CD14-positive monocyte (primary cell): ENCODE data around the gene NKG7. TPM values are rescaled to one million over a fixed set of nuclear protein-coding genes. Genes with fewer than 3 reads are reported as not detected.
A peak's percentile ranks its signal among the peaks of the same experiment; 100 is the strongest.

Source experiments
- DNase-seq, 3 donors: peaks; one replicate each; pipeline ENCODE4 v3.0.0-alpha.2; 2011 to 2022
- H2AFZ ChIP-seq: 2 replicates; pipeline ENCODE4 v1.6.0; 2012; ENCODE audit warnings: mild to moderate bottlenecking, low read depth, low read length, inconsistent platforms; ENCODE audit not compliant: insufficient read depth, poor library complexity, severe bottlenecking
- H3K27ac ChIP-seq, 2 donors: 1 replicate in 1 of 2; 2 replicates in 1 of 2; pipeline ENCODE4 v1.5.1; 2012 to 2013; ENCODE audit warnings: low read length in 2 of 2, control low read depth in 1 of 2, inconsistent platforms in 1 of 2, low read depth in 1 of 2, mild to moderate bottlenecking in 1 of 2
- H3K27me3 ChIP-seq, 2 donors: one replicate each; pipeline versions ENCODE4 v1.6.0 to v1.6.1; 2011 to 2013; ENCODE audit warnings: low read length in 2 of 2; ENCODE audit not compliant: control insufficient read depth in 2 of 2, insufficient read depth in 2 of 2
- H3K36me3 ChIP-seq, 2 donors: replicated peaks in 1 of 2; 1 replicate in 1 of 2; 2 replicates in 1 of 2; pipeline versions ENCODE4 v1.5.1 to v1.6.1; 2012 to 2013; ENCODE audit warnings: low read length in 2 of 2, control low read depth in 1 of 2, inconsistent platforms in 1 of 2, mild to moderate bottlenecking in 1 of 2; ENCODE audit not compliant: insufficient read depth in 2 of 2, control insufficient read depth in 1 of 2
- H3K4me1 ChIP-seq, 2 donors: 1 replicate in 1 of 2; 2 replicates in 1 of 2; pipeline versions ENCODE4 v1.5.1 to v1.6.1; 2012 to 2013; ENCODE audit warnings: low read length in 2 of 2, control low read depth in 1 of 2, inconsistent platforms in 1 of 2, mild to moderate bottlenecking in 1 of 2, moderate library complexity in 1 of 2; ENCODE audit not compliant: insufficient read depth in 2 of 2, control insufficient read depth in 1 of 2
- H3K4me2 ChIP-seq: replicated peaks from 2 replicates; pipeline ENCODE3; 2012; ENCODE audit warnings: low read length, moderate library complexity, mild to moderate bottlenecking; ENCODE audit not compliant: poor library complexity, severe bottlenecking; ENCODE audit errors: extremely low read depth
- H3K4me3 ChIP-seq, 3 experiments: fragments of 200-600 bp in 1 of 3; sonication (generic) in 1 of 3; replicated peaks in 1 of 3; 1 replicate in 2 of 3; 2 replicates in 1 of 3; pipeline ENCODE4 v1.5.1; 2011 to 2013; ENCODE audit warnings: low read length in 3 of 3, mild to moderate bottlenecking in 3 of 3, control low read depth in 2 of 3, low read depth in 2 of 3, inconsistent platforms in 1 of 3, moderate library complexity in 1 of 3
- H3K79me2 ChIP-seq: 2 replicates; pipeline ENCODE4 v1.6.0; 2012; ENCODE audit warnings: mild to moderate bottlenecking, control low read depth, inconsistent platforms, low read length, moderate library complexity; ENCODE audit not compliant: insufficient read depth
- H3K9ac ChIP-seq: 2 replicates; pipeline ENCODE4 v1.6.0; 2017; ENCODE audit warnings: low read length, mild to moderate bottlenecking; ENCODE audit not compliant: insufficient read depth, poor library complexity, severe bottlenecking
- H3K9me3 ChIP-seq, 2 donors: replicated peaks in 1 of 2; 1 replicate in 1 of 2; 2 replicates in 1 of 2; pipeline versions ENCODE4 v1.5.1 to v1.6.1; 2012 to 2013; ENCODE audit warnings: low read length in 2 of 2, control low read depth in 1 of 2; ENCODE audit not compliant: control insufficient read depth in 1 of 2, insufficient read depth in 1 of 2
- H4K20me1 ChIP-seq: 2 replicates; pipeline ENCODE4 v1.6.0; 2012; ENCODE audit warnings: mild to moderate bottlenecking, low read length, control low read depth, moderate library complexity; ENCODE audit not compliant: insufficient read depth
- H3K27ac Mint-ChIP-seq, 7 donors: one replicate each; pipeline ENCODE4 v1.8.0; 2020; ENCODE audit warnings: mild to moderate bottlenecking in 7 of 7, mixed read lengths in 7 of 7, moderate library complexity in 6 of 7, inconsistent platforms in 2 of 7
- H3K27me3 Mint-ChIP-seq, 3 donors: one replicate each; pipeline ENCODE4 v1.8.0; 2021 to 2022; ENCODE audit warnings: low read depth in 3 of 3, mild to moderate bottlenecking in 3 of 3, mixed read lengths in 3 of 3, moderate library complexity in 3 of 3, inconsistent platforms in 1 of 3
- H3K36me3 Mint-ChIP-seq, 2 donors: one replicate each; pipeline ENCODE4 v1.8.0; 2020; ENCODE audit warnings: mixed read lengths in 2 of 2, inconsistent platforms in 1 of 2, mild to moderate bottlenecking in 1 of 2
- H3K4me1 Mint-ChIP-seq: one replicate; pipeline ENCODE4 v1.8.0; 2020; ENCODE audit warnings: mild to moderate bottlenecking, mixed read lengths
- H3K4me3 Mint-ChIP-seq, 2 donors: one replicate each; pipeline ENCODE4 v1.8.0; 2020; ENCODE audit warnings: mild to moderate bottlenecking in 2 of 2, mixed read lengths in 2 of 2, moderate library complexity in 1 of 2
- H3K9me3 Mint-ChIP-seq, 7 donors: one replicate each; pipeline ENCODE4 v1.8.0; 2020 to 2022; ENCODE audit warnings: mixed read lengths in 7 of 7, mild to moderate bottlenecking in 6 of 7, moderate library complexity in 6 of 7, inconsistent platforms in 2 of 7
- WGBS: methylation state at CpG from one replicate; pipeline ENCODE4 v1.1.5; 2013; ENCODE audit warnings: missing lambda C conversion rate; ENCODE audit not compliant: insufficient coverage; 5-methylcytosine and 5-hydroxymethylcytosine counted together
- intact Hi-C, 2 donors: fragments of 100-400 bp; cut with micrococcal nuclease; formaldehyde crosslinking; loops; one replicate each; pipeline versions ENCODE4 v1.15.0 to v1.15.1; 2023
- polyA plus RNA-seq, 3 donors: library from polyadenylated mRNA; depleted of rRNA in 1 of 3; unstranded in 2 of 3; stranded (reverse) in 1 of 3; fragments of 300-500 nt in 2 of 3; fragments of >200 nt in 1 of 3; fragmentation: Illumina TruSeq in 2 of 3; gene quantifications; 1 replicate in 2 of 3; 2 replicates in 1 of 3; pipeline ENCODE4 v1.2.3, GENCODE V29; 2012 to 2021
- TF ChIP-seq, protein P1 (sequence below): fragments of 200-600 bp; IDR thresholded peaks from one replicate; pipeline ENCODE4 v1.8.0; 2022; ENCODE audit warnings: antibody characterized with exemption, mild to moderate bottlenecking

The NKG7 gene
- polyA plus RNA-seq, 3 donors = 11.1 to 19.9 (median 16.4) TPM

DNA sequence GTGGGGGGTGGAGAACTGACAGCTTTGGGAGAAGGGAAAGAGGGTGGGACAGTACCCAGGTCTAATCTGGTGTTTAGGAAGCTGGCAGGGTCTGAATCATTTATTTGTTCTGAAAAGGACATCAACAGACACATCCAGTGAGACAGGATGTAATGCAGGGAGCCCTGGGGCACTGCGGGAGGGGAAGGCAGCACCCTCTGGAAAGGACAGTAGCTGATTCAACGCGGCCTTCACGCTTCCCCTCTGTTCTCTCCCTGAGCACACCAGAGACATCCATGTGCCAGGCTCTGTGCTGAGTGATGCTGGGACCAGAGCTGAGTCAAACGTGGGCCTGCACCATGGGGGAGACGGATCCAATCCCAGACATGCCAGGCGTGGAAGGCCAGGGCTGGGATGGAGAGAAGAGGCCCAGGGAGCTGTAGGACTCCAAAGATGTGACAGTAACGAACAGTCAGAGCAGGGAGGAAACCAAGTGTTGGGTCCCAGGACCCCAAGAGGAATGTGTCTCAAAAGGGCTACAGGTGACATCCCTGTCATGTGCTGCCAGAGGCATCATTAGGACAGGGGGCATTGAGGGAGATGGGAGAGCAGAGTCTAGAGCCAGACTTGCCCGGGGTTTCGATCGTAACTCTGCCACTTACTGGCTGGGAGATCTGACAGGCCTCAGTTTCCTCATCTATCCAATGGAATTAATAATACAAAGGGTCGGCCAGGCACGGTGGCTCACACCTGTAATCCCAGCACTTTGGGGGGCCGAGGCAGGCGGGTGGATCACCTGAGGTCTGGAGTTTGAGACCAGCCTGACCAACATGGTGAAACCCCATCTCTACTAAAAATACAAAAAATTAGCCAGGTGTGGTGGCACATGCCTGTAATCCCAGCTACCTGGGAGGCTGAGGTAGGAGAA lies 8.0 kb downstream of the NKG7 start:
- Mint-ChIP-seq H3K4me3 (no peak overlapping the region), H3K9me3 (no peaks in the 10 kb centered on the region), H3K4me1 (peaks cover 49% of the 10 kb centered on the region), H3K27me3 (peaks cover 0 to 4% (median 0%) of the 10 kb centered on the region in 3 donors), H3K27ac (peak overlapping the region in 5 of 7 donors; percentile 43 to 82 (median 61)), H3K36me3 (peaks cover 9 to 13% of the 10 kb centered on the region in 2 donors)
- Histone ChIP-seq H3K4me2 (no peak overlapping the region), H2AFZ (no peak overlapping the region), H3K79me2 (peaks cover 55% of the 10 kb centered on the region), H3K4me1 (peaks cover 29 to 56% of the 10 kb centered on the region in 2 donors), H3K36me3 (no peaks in the 10 kb centered on the region), H3K4me3 (no peak overlapping the region), H3K9me3 (no peaks in the 10 kb centered on the region), H3K27me3 (no peaks in the 10 kb centered on the region), H3K27ac (no peak overlapping the region), H3K9ac (no peak overlapping the region), H4K20me1 (no peaks in the 10 kb centered on the region)
- 89% methylated on average over 7 of the region's 15 CpGs for WGBS
- intact Hi-C loops = loop anchor here (1.0 to 5.0 kb wide), 3 partner anchors 22 to 37 kb away; partner anchors contain the start of gene VSIG10L (in 1 of the 2)
- DNase-seq = no peak
- TF ChIP-seq, protein P1, sequence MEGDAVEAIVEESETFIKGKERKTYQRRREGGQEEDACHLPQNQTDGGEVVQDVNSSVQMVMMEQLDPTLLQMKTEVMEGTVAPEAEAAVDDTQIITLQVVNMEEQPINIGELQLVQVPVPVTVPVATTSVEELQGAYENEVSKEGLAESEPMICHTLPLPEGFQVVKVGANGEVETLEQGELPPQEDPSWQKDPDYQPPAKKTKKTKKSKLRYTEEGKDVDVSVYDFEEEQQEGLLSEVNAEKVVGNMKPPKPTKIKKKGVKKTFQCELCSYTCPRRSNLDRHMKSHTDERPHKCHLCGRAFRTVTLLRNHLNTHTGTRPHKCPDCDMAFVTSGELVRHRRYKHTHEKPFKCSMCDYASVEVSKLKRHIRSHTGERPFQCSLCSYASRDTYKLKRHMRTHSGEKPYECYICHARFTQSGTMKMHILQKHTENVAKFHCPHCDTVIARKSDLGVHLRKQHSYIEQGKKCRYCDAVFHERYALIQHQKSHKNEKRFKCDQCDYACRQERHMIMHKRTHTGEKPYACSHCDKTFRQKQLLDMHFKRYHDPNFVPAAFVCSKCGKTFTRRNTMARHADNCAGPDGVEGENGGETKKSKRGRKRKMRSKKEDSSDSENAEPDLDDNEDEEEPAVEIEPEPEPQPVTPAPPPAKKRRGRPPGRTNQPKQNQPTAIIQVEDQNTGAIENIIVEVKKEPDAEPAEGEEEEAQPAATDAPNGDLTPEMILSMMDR = no peak

DNA sequence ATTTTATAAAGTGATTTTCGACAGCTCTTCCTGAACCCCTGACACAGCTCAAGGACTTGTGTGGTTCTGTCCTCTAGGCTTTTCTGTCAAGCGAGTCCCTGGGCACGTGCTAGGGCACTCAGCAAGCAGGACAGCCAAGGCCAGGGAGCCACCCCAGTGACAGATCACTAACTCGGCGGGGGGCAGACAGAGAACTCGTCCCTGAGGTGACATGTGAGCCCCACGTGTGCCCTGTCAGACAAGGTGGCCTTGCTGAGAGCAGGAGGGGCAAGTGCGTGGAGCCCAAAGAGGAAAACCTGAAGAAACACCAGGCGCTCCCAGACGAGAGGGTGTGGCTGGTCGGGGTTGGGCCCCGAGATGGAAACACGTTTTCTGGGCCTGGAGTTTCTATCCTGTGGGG lies 11.2 kb downstream of the NKG7 start:
- Mint-ChIP-seq H3K36me3 (peaks cover 15 to 31% of the 10 kb centered on the region in 2 donors), H3K27me3 (no peaks in the 10 kb centered on the region), H3K4me3 (no peak overlapping the region), H3K9me3 (no peaks in the 10 kb centered on the region), H3K4me1 (peaks cover 32% of the 10 kb centered on the region), H3K27ac (no peak overlapping the region)
- WGBS = 91% methylated on average over 10 of the region's 13 CpGs
- Histone ChIP-seq H3K79me2 (peaks cover 40% of the 10 kb centered on the region), H3K36me3 (peaks cover 0 to 4% of the 10 kb centered on the region in 2 donors), H4K20me1 (no peaks in the 10 kb centered on the region), H3K4me2 (no peak overlapping the region), H2AFZ (no peak overlapping the region), H3K27me3 (no peaks in the 10 kb centered on the region), H3K4me3 (no peak overlapping the region), H3K27ac (no peak overlapping the region), H3K4me1 (peaks cover 10 to 33% of the 10 kb centered on the region in 2 donors), H3K9ac (no peak overlapping the region), H3K9me3 (no peaks in the 10 kb centered on the region)
- no peak for DNase-seq
- intact Hi-C loops = no loop called here
- TF ChIP-seq, protein P1 = no peak
